Stimulated activated CD8-positive, alpha-beta memory T cell treated with anti-CD3 and anti-CD28 coated beads, Interleukin-7, amount 100 ng/mL, for 48 hours (primary cell): ENCODE data around the gene CCDC71L.

Experiments
- DNase-seq, 2 donors: peaks; one replicate each; pipeline ENCODE4 v3.0.0-alpha.2; 2020; ENCODE audit warnings: low read depth in 1 of 2; ENCODE audit errors: extremely low read depth in 1 of 2

Gene CCDC71L

DNA sequence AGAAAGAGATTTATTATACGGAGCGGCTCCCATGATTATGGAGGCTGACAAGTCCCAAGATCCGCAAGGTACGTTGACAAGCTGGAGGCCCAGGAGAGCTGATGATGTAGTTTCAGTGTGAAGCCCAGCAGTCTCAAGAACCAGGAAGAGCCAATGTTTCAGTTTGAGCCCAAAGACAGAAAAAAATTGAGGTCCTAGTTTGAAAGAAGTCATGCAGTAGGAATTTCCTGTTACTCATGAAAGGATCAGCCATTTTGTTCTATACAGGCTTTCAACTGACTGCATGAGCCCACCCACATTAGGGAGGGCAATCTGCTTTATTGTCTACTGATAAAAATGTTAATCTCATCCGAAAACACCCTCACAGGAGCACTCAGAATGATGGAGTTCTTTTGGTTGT lies 51.5 kb downstream of the CCDC71L start:
- DNase-seq = no peak

DNA sequence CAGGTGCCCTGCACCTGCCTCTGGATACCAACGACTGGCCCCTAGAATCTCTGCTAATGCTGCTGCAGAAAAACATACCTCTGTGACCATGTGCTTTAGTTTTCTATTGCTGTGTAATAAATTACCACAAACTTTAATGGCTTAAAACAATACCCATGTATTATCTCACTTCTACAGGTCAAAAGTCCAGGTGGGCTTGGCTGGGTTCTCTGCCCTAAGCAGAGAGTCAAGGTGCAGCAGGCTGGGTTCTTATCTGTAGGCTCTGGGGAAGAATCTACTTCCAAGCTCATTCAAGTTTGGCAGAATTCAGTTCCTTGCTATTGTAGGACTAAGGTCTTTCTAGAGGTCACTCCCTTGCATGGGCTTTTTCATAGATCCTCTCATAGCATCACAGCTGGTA lies 52.3 kb downstream of the CCDC71L start:
- no peak for DNase-seq
